GM21528 (cell line): ENCODE measurements around the gene RUVBL2.
"Not testable (repeated sequence)": the region's sequence is repeated elsewhere in the genome, so short reads cannot be mapped to it uniquely, and the experiment has no call there.

Experiments used
- ATAC-seq: cut with Tn5 transposase; IDR thresholded peaks from one replicate; pipeline ENCODE4 v1.9.1; 2021; ENCODE audit warnings: mild to moderate bottlenecking, moderate library complexity; ENCODE audit not compliant: unreplicated experiment, low FRiP score

The RUVBL2 gene

GRCh38 chr19:49038557-49039276, 45.0 kb downstream of the RUVBL2 start:
- ATAC-seq, result not testable (repeated sequence)

GRCh38 chr19:49039736-49040135, 46.0 kb downstream of the RUVBL2 start:
- not testable (repeated sequence) for ATAC-seq

GRCh38 chr19:49042177-49042576, 48.5 kb downstream of the RUVBL2 start:
- no peak for ATAC-seq

- not testable (repeated sequence) for ATAC-seq
Observed at GRCh38 chr19:49042666-49043065, 49.0 kb downstream of the RUVBL2 start.

GRCh38 chr19:49043548-49043947, 49.9 kb downstream of the RUVBL2 start, which contains the start of gene CGB5:
Gene CGB5 (plus strand): TSS chr19:49043848. CDS start chr19:49044210, 362 bp downstream.
- ATAC-seq, result not testable (repeated sequence)

GRCh38 chr19:49049011-49049410, 55.3 kb downstream of the RUVBL2 start, which contains the start of gene CGB8:
Gene CGB8 (minus strand): TSS chr19:49049111. CDS start chr19:49048739, 372 bp downstream.
- ATAC-seq, result not testable (repeated sequence)

- not testable (repeated sequence) for ATAC-seq
Observed at GRCh38 chr19:49049834-49050233, 56.1 kb downstream of the RUVBL2 start.

- ATAC-seq, result not testable (repeated sequence)
Observed at GRCh38 chr19:49050376-49051033, 56.8 kb downstream of the RUVBL2 start.

GRCh38 chr19:49056101-49056901, 62.6 kb downstream of the RUVBL2 start:
- ATAC-seq, result no peak

GRCh38 chr19:49056902-49057596, 63.4 kb downstream of the RUVBL2 start:
- not testable (repeated sequence) for ATAC-seq

GRCh38 chr19:49057636-49058234, 64.0 kb downstream of the RUVBL2 start, which contains the start of gene CGB7:
Gene CGB7 (minus strand): TSS chr19:49057749. CDS start chr19:49055375, 2,374 bp downstream.
- ATAC-seq, result no peak

- ATAC-seq, result no peak
Observed at GRCh38 chr19:49058562-49058961, 64.9 kb downstream of the RUVBL2 start.

GRCh38 chr19:49059053-49059452, 65.4 kb downstream of the RUVBL2 start:
- no peak for ATAC-seq

- ATAC-seq, result no peak
Observed at GRCh38 chr19:49061000-49061399, 67.3 kb downstream of the RUVBL2 start.

- no peak for ATAC-seq
Observed at GRCh38 chr19:49061445-49061844, 67.8 kb downstream of the RUVBL2 start.

GRCh38 chr19:49064029-49064629, 70.4 kb downstream of the RUVBL2 start:
- no peak for ATAC-seq

- ATAC-seq, result no peak
Observed at GRCh38 chr19:49064768-49065611, 71.3 kb downstream of the RUVBL2 start, which contains the start of gene NTF4. Gene NTF4 (minus strand): TSS chr19:49064818. CDS start chr19:49061997, 2,821 bp downstream.
